HEK293 (cell line): ENCODE results near the gene ACE2.

ENCODE experiments used
- CTCF ChIA-PET: fragments of 350-600 bp; formaldehyde crosslinking; extraction: SDS; loops from one replicate; lab custom pipeline; 2021; ENCODE audit warnings: antibody characterized with exemption; lab: Yijun Ruan, JAX
- POLR2A ChIA-PET: fragments of 300-600 bp; formaldehyde crosslinking; extraction: SDS; loops from one replicate; lab custom pipeline; 2020; ENCODE audit warnings: antibody characterized with exemption, inconsistent platforms; lab: Yijun Ruan, JAX
- H3K27ac ChIP-seq: fragments of 200-500 bp; sonication (Bioruptor generic); 2 replicates; pipeline ENCODE4 v1.5.1; 2014; ENCODE audit warnings: low read depth, low read length, control low read depth, inconsistent platforms; ENCODE audit errors: extremely low read depth
- H3K36me3 ChIP-seq, 2 experiments: fragments of 200-500 bp in 1 of 2; sonication (Bioruptor generic) in 1 of 2; 1 replicate in 1 of 2; 2 replicates in 1 of 2; pipeline ENCODE4 v1.5.1; 2014 to 2017; ENCODE audit warnings: inconsistent platforms in 2 of 2, low read length in 2 of 2; ENCODE audit not compliant: control insufficient read depth in 2 of 2, insufficient read depth in 1 of 2
- H3K4me1 ChIP-seq: fragments of 200-500 bp; sonication (Bioruptor generic); 2 replicates; pipeline ENCODE4 v1.5.1; 2014; ENCODE audit warnings: mild to moderate bottlenecking, low read length, inconsistent platforms; ENCODE audit not compliant: control insufficient read depth, insufficient read depth
- H3K4me3 ChIP-seq: 2 replicates; pipeline ENCODE4 v1.5.1; 2011; ENCODE audit warnings: low read depth, mild to moderate bottlenecking, control low read depth, low read length, moderate library complexity
- H3K9me3 ChIP-seq: fragments of 200-500 bp; sonication (Bioruptor generic); 2 replicates; pipeline ENCODE4 v1.5.1; 2014; ENCODE audit warnings: low read depth, low read length, inconsistent platforms; ENCODE audit not compliant: control insufficient read depth, insufficient read depth
- BCL11B ChIP-seq: fragments of 450-650 bp; formaldehyde crosslinking; IDR thresholded peaks from 2 replicates; pipeline ENCODE4 v1.5.1; 2016; ENCODE audit warnings: low read depth, missing biosample characterization, missing genetic modification characterization
- GLI2 ChIP-seq: fragments of 450-650 bp; formaldehyde crosslinking; IDR thresholded peaks from 2 replicates; pipeline ENCODE4; 2017; ENCODE audit warnings: missing biosample characterization, missing genetic modification characterization, low read depth, borderline replicate concordance
- MEIS1 ChIP-seq: sonication (generic); formaldehyde crosslinking; IDR thresholded peaks from 2 replicates; pipeline ENCODE4 v1.8.1; 2022; ENCODE audit warnings: missing genetic modification reagents, mild to moderate bottlenecking, borderline replicate concordance
- OSR2 ChIP-seq: fragments of 450-650 bp; formaldehyde crosslinking; IDR thresholded peaks from 2 replicates; pipeline ENCODE4 v1.5.1; 2016; ENCODE audit warnings: missing biosample characterization, missing genetic modification characterization
- PRDM6 ChIP-seq: fragments of 450-650 bp; formaldehyde crosslinking; IDR thresholded peaks from 2 replicates; pipeline ENCODE4 v1.5.1; 2017; ENCODE audit warnings: missing biosample characterization, missing genetic modification characterization
- SCRT1 ChIP-seq: fragments of 450-650 bp; formaldehyde crosslinking; IDR thresholded peaks from 2 replicates; pipeline ENCODE4 v1.5.1; 2016; ENCODE audit warnings: missing biosample characterization, missing genetic modification characterization, borderline replicate concordance
- YY1 ChIP-seq: fragments of 450-650 bp; formaldehyde crosslinking; IDR thresholded peaks from 2 replicates; pipeline ENCODE4 v1.5.1; 2018; ENCODE audit warnings: missing biosample characterization, missing genetic modification characterization
- ZBTB1 ChIP-seq: fragments of 450-650 bp; formaldehyde crosslinking; IDR thresholded peaks from 2 replicates; pipeline ENCODE4 v1.5.1; 2016; ENCODE audit warnings: missing biosample characterization, missing genetic modification characterization
- ZIC2 ChIP-seq: fragments of 450-650 bp; formaldehyde crosslinking; IDR thresholded peaks from 2 replicates; pipeline ENCODE4 v1.5.1; 2016; ENCODE audit warnings: missing biosample characterization, missing genetic modification characterization
- ZNF10 ChIP-seq: fragments of 450-650 bp; formaldehyde crosslinking; IDR thresholded peaks from 2 replicates; pipeline ENCODE4 v1.5.1; 2017; ENCODE audit warnings: missing biosample characterization, missing genetic modification characterization
- ZNF140 ChIP-seq: fragments of 450-650 bp; formaldehyde crosslinking; IDR thresholded peaks from 2 replicates; pipeline ENCODE4 v1.5.1; 2016; ENCODE audit warnings: missing biosample characterization, missing genetic modification characterization
- ZNF157 ChIP-seq: fragments of 450-650 bp; formaldehyde crosslinking; IDR thresholded peaks from 2 replicates; pipeline ENCODE4 v1.5.1; 2016; ENCODE audit warnings: missing biosample characterization, missing genetic modification characterization
- ZNF184 ChIP-seq: fragments of 450-650 bp; IDR thresholded peaks from 2 replicates; pipeline ENCODE4 v1.5.1; 2018; ENCODE audit warnings: missing biosample characterization, mild to moderate bottlenecking, missing genetic modification characterization
- ZNF211 ChIP-seq: fragments of 450-650 bp; formaldehyde crosslinking; IDR thresholded peaks from 2 replicates; pipeline ENCODE4 v1.5.1; 2016; ENCODE audit warnings: low read depth, missing biosample characterization, missing genetic modification characterization
- ZNF24 ChIP-seq: fragments of 450-650 bp; formaldehyde crosslinking; IDR thresholded peaks from 2 replicates; pipeline ENCODE4 v1.5.1; 2016; ENCODE audit warnings: missing biosample characterization, missing genetic modification characterization
- ZNF280C ChIP-seq: fragments of 450-650 bp; formaldehyde crosslinking; IDR thresholded peaks from 2 replicates; pipeline ENCODE4 v1.5.1; 2016; ENCODE audit warnings: missing biosample characterization, missing genetic modification characterization
- ZNF423 ChIP-seq: fragments of 450-650 bp; formaldehyde crosslinking; IDR thresholded peaks from 2 replicates; pipeline ENCODE4 v1.5.1; 2016; ENCODE audit warnings: missing biosample characterization, missing genetic modification characterization
- ZNF548 ChIP-seq: fragments of 450-650 bp; formaldehyde crosslinking; IDR thresholded peaks from 2 replicates; pipeline ENCODE4 v1.5.1; 2016; ENCODE audit warnings: missing biosample characterization, missing genetic modification characterization
- ZNF585B ChIP-seq: fragments of 450-650 bp; formaldehyde crosslinking; IDR thresholded peaks from 2 replicates; pipeline ENCODE4 v1.5.1; 2016; ENCODE audit warnings: missing biosample characterization, missing genetic modification characterization
- ZNF600 ChIP-seq: fragments of 450-650 bp; formaldehyde crosslinking; IDR thresholded peaks from 2 replicates; pipeline ENCODE4 v1.5.1; 2016; ENCODE audit warnings: missing biosample characterization, missing genetic modification characterization
- ZNF626 ChIP-seq: fragments of 450-650 bp; sonication (Bioruptor Pico); formaldehyde crosslinking; IDR thresholded peaks from 2 replicates; pipeline ENCODE4 v1.5.1; 2018; ENCODE audit warnings: missing biosample characterization, missing genetic modification characterization, inconsistent platforms
- ZNF768 ChIP-seq: fragments of 450-650 bp; formaldehyde crosslinking; IDR thresholded peaks from 2 replicates; pipeline ENCODE4 v1.5.1; 2018; ENCODE audit warnings: missing biosample characterization, mild to moderate bottlenecking, missing genetic modification characterization
- ZNF785 ChIP-seq: fragments of 450-650 bp; formaldehyde crosslinking; IDR thresholded peaks from 2 replicates; pipeline ENCODE4 v1.5.1; 2016; ENCODE audit warnings: missing biosample characterization, missing genetic modification characterization
- ZNF837 ChIP-seq: fragments of 450-650 bp; formaldehyde crosslinking; IDR thresholded peaks from 2 replicates; pipeline ENCODE4 v1.5.1; 2016; ENCODE audit warnings: missing biosample characterization, missing genetic modification characterization
- ZSCAN16 ChIP-seq: fragments of 450-650 bp; formaldehyde crosslinking; IDR thresholded peaks from 2 replicates; pipeline ENCODE4 v1.5.1; 2016; ENCODE audit warnings: missing biosample characterization, missing genetic modification characterization
- TF ChIP-seq, protein P1 (sequence below): fragments of 450-650 bp; formaldehyde crosslinking; IDR thresholded peaks from 2 replicates; pipeline ENCODE4 v1.5.1; 2017; ENCODE audit warnings: missing biosample characterization, mild to moderate bottlenecking, missing genetic modification characterization, moderate library complexity

Gene ACE2

GRCh38 chrX:15547356-15547755, 53.4 kb downstream of the ACE2 start:
- TF ChIP-seq ZNF211 (no peak), OSR2 (tag by site-specific recombination) (no peak), ZNF280C (tag by site-specific recombination) (no peak), PRDM6 (tag by site-specific recombination) (no peak), GLI2 (tag by site-specific recombination) (no peak), ZNF785 (tag by site-specific recombination) (no peak), BCL11B (no peak), ZNF600 (tag by site-specific recombination) (no peak), MEIS1 (CRISPR knock-in tag) (no peak), SCRT1 (tag by site-specific recombination) (no peak), ZNF626 (no peak), ZNF585B (tag by site-specific recombination) (no peak)
- TF ChIP-seq, protein P1, sequence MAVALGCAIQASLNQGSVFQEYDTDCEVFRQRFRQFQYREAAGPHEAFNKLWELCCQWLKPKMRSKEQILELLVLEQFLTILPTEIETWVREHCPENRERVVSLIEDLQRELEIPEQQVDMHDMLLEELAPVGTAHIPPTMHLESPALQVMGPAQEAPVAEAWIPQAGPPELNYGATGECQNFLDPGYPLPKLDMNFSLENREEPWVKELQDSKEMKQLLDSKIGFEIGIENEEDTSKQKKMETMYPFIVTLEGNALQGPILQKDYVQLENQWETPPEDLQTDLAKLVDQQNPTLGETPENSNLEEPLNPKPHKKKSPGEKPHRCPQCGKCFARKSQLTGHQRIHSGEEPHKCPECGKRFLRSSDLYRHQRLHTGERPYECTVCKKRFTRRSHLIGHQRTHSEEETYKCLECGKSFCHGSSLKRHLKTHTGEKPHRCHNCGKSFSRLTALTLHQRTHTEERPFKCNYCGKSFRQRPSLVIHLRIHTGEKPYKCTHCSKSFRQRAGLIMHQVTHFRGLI (tag by site-specific recombination): no peak

DNA sequence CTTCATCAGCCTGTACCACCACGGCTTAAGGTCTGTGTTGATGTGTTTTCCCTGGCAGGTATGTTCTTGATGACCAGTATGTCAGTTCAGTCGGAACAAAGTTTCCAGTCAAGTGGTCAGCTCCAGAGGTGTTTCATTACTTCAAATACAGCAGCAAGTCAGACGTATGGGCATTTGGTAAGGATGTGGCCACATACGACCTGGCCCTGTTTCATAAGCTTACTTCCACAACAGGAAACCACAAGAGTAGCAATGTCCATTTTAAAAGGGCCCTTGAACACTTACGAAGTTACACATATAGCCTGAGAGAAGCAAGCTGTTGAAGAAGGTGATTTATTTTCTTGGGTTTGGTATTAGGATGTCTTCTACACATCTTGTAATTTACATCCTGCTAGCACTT, 54.0 kb downstream of the ACE2 start:
- no peak overlapping the region for H3K4me3 ChIP-seq
- no peaks in the 10 kb centered on the region for H3K4me1 ChIP-seq
- ChIA-PET POLR2A (no interaction called here), CTCF (no interaction called here)
- H3K27ac ChIP-seq: no peak overlapping the region
- no peaks in the 10 kb centered on the region for H3K36me3 ChIP-seq
- no peak for TF ChIP-seq ZBTB1 (tag by site-specific recombination)
- no peak for TF ChIP-seq ZNF768 (tag by site-specific recombination)
- no peak for TF ChIP-seq ZNF24 (tag by site-specific recombination)
- no peak for TF ChIP-seq ZSCAN16 (tag by site-specific recombination)
- TF ChIP-seq YY1 (tag by site-specific recombination): no peak
- no peak for TF ChIP-seq ZNF837
- no peak for TF ChIP-seq ZIC2 (tag by site-specific recombination)
- TF ChIP-seq ZNF548 (tag by site-specific recombination): no peak
- no peak for TF ChIP-seq ZNF10
- no peak for TF ChIP-seq ZNF140 (tag by site-specific recombination)
- no peak for TF ChIP-seq ZNF184 (tag by site-specific recombination)
- TF ChIP-seq MEIS1 (CRISPR knock-in tag): no peak
- TF ChIP-seq ZNF423 (tag by site-specific recombination): no peak
- TF ChIP-seq ZNF157: no peak
- H3K9me3 ChIP-seq: no peaks in the 10 kb centered on the region

More at GRCh38 chrX:15547356-15547755, 53.4 kb downstream of the ACE2 start:
- ChIA-PET POLR2A (no interaction called here), CTCF (no interaction called here)
- H3K4me1 ChIP-seq: no peaks in the 10 kb centered on the region
- H3K9me3 ChIP-seq: no peaks in the 10 kb centered on the region
- H3K27ac ChIP-seq: no peak overlapping the region
- H3K36me3 ChIP-seq: no peaks in the 10 kb centered on the region
- no peak overlapping the region for H3K4me3 ChIP-seq
